ENCODE measurements around the gene SURF2. TPM values are rescaled to one million over a fixed set of nuclear protein-coding genes. Genes with fewer than 3 reads are reported as not detected.

The SURF2 gene
- total RNA-seq, 2 donors from 2014 or later = 16.4 to 57.6 TPM

DNA sequence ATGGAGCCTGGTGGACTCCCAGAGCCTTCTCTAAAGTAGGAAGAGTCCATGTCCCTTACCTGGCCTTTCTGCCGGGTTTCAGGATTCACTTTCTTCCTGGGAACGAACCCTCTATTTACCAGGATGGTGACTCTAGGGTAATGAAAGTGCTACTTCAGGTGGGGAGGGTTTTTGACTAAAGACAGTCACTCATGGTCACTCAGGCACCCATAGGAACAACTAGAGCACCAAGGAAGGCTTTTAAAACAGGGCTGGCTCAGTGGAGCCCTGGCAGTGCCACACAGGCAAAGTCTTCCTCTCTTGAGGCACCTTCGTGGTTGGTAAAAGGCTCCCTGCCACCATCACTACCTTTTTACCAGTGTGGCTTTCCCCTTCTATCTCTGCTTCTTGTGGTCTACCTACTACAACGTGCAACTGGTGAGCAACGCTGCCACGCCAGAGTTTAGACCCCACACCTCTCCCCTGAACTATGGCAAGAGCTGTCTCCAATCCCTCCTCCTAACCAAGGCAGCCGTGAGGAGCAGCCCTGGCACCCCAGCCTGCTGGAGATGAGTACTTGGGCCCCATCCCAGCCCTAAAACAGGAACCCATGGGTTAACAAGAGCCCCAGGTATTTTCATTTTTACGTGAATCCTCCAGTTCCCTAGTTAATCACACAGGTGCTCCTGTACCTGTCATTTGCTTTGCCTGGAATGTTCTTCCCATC lies 3.6 kb upstream of the SURF2 start:
- H3K36me3 ChIP-seq = peaks cover 15 to 16% of the 10 kb centered on the region in 2 donors
- no peaks in the 10 kb centered on the region for H3K9me3 ChIP-seq
- H3K4me3 ChIP-seq = no peak overlapping the region
- no peak overlapping the region for H3K27ac ChIP-seq
- peaks cover 28% of the 10 kb centered on the region for H3K4me1 ChIP-seq (replicated peaks)
- DNase-seq (ENCODE audit: low spot score) = no peak
- no peaks in the 10 kb centered on the region for H3K27me3 ChIP-seq (replicated peaks; ENCODE audit: insufficient read depth)
- intact Hi-C loops (cut with DNase I) = no loop called here
- WGBS = 70% methylated on average over 8 of the region's 8 CpGs
- no peak for TF ChIP-seq POLR2A (IDR thresholded peaks at IDR 0.05)
- no peak for TF ChIP-seq CTCF (IDR thresholded peaks at IDR 0.05)

DNA sequence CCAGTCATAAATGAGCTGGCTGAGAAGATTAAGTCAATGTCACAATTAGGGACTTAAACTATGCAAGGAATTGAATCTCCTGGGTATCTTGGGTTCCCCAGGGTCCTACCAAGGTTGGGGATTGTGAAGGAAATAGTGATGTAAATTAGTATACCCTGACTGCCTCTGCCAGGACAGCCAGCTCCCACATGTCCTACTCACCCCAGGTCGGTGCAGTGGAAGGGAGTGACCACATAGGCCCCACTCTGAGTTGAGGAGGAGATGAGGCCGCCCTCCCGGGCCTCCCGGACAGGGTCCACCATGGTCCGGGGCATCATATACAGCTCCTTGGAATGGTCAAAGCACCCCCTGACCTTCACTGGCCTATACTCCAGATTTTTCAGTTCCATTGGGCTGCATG lies 2.8 kb upstream of the SURF2 start:
- intact Hi-C loops (cut with DNase I) = no loop called here

DNA sequence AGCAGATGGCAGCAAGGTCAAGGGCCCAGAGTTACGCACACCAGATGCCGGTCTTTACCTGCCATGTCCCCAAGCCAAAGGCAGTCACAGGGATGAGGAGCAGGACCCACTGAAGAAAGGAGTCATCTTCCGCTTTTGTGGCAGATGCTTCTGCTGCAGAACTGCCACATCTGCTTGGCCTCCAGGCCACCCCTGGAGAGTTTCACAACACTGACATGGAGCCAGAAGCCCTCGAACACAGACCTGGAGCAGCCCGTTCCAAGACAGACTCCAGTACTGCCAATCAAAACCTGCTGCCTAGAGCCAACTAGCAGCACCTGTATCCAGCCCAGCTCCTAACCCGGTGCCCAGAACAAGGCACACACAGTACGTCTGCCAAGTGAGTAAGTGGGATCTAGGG lies 1.6 kb upstream of the SURF2 start:
- Histone ChIP-seq H3K9me3 (no peaks in the 10 kb centered on the region), H3K4me3 (no peak overlapping the region), H3K27ac (no peak overlapping the region), H3K36me3 (peaks cover 12 to 13% of the 10 kb centered on the region in 2 donors), H3K27me3 (replicated peaks; ENCODE audit: insufficient read depth) (no peaks in the 10 kb centered on the region), H3K4me1 (replicated peaks) (peaks cover 21% of the 10 kb centered on the region)
- TF ChIP-seq POLR2A (IDR thresholded peaks at IDR 0.05) = no peak
- no peak for TF ChIP-seq CTCF (IDR thresholded peaks at IDR 0.05)
- TF ChIP-seq POLR2AphosphoS5 (IDR thresholded peaks at IDR 0.05) = no peak
- no peak for DNase-seq (ENCODE audit: low spot score)
- intact Hi-C loops (cut with DNase I) = no loop called here
- 86% methylated on average over 7 of the region's 7 CpGs for WGBS

More for the DNA sequence above, 2.8 kb upstream of the SURF2 start:
- Histone ChIP-seq H3K4me1 (replicated peaks) (peaks cover 29% of the 10 kb centered on the region), H3K36me3 (peaks cover 15 to 16% of the 10 kb centered on the region in 2 donors), H3K9me3 (no peaks in the 10 kb centered on the region), H3K4me3 (no peak overlapping the region), H3K27me3 (replicated peaks; ENCODE audit: insufficient read depth) (no peaks in the 10 kb centered on the region), H3K27ac (no peak overlapping the region)
- no peak for DNase-seq (ENCODE audit: low spot score)
- 82% methylated on average over 5 of the region's 5 CpGs for WGBS
- TF ChIP-seq POLR2AphosphoS5 (IDR thresholded peaks at IDR 0.05) = no peak
- no peak for TF ChIP-seq POLR2A (IDR thresholded peaks at IDR 0.05)
- no peak for TF ChIP-seq CTCF (IDR thresholded peaks at IDR 0.05)

- intact Hi-C loops (cut with DNase I) = no loop called here
- peak overlapping the region; percentile 47 to 67 for H3K27ac ChIP-seq
- peaks cover 0 to 8% of the 10 kb centered on the region in 2 donors for H3K36me3 ChIP-seq
- H3K27me3 ChIP-seq (replicated peaks; ENCODE audit: insufficient read depth) = no peaks in the 10 kb centered on the region
- WGBS = under 1% methylated on average over 31 of the region's 31 CpGs
- DNase-seq (ENCODE audit: low spot score) = no peak
- peak overlapping the region; percentile 70 to 87 for H3K4me3 ChIP-seq
- no peak for TF ChIP-seq CTCF (IDR thresholded peaks at IDR 0.05)
- no peak for TF ChIP-seq POLR2AphosphoS5 (IDR thresholded peaks at IDR 0.05)
- TF ChIP-seq POLR2A (IDR thresholded peaks at IDR 0.05) = no peak
- H3K9me3 ChIP-seq = no peaks in the 10 kb centered on the region
- H3K4me1 ChIP-seq (replicated peaks) = peaks cover 18% of the 10 kb centered on the region
Measured at GRCh38 chr9:133355881-133356357, 431 bp upstream of the SURF2 start.

GRCh38 chr9:133357656-133358055 lies 1.3 kb downstream of the SURF2 start:
- Histone ChIP-seq H3K4me1 (replicated peaks) (peaks cover 21% of the 10 kb centered on the region), H3K4me3 (no peak overlapping the region), H3K9me3 (no peaks in the 10 kb centered on the region), H3K27me3 (replicated peaks; ENCODE audit: insufficient read depth) (no peaks in the 10 kb centered on the region), H3K36me3 (peaks cover 0 to 3% of the 10 kb centered on the region in 2 donors), H3K27ac (no peak overlapping the region)
- no peak for TF ChIP-seq CTCF (IDR thresholded peaks at IDR 0.05)
- no peak for TF ChIP-seq POLR2A (IDR thresholded peaks at IDR 0.05)
- no peak for TF ChIP-seq POLR2AphosphoS5 (IDR thresholded peaks at IDR 0.05)
- intact Hi-C loops (cut with DNase I) = no loop called here
- 85% methylated on average over 14 of the region's 14 CpGs for WGBS
- no peak for DNase-seq (ENCODE audit: low spot score)
